Neural crest cell (in vitro differentiated cells): ENCODE data around the gene BBOF1. TPM values are rescaled to one million over a fixed set of nuclear protein-coding genes. Genes with fewer than 3 reads are reported as not detected.

ENCODE experiments used
- DNase-seq: peaks from one replicate; pipeline ENCODE4 v3.0.0; 2021; ENCODE audit warnings: low read depth, mixed read lengths, low spot score
- H3K27ac Mint-ChIP-seq: one replicate; pipeline ENCODE4 v1.8.0; 2021; ENCODE audit warnings: mild to moderate bottlenecking, mixed read lengths; ENCODE audit not compliant: unreplicated experiment
- H3K27me3 Mint-ChIP-seq: 2 replicates; pipeline ENCODE4 v1.8.0; 2021; ENCODE audit warnings: low read depth, mild to moderate bottlenecking, mixed read lengths
- H3K36me3 Mint-ChIP-seq: 2 replicates; pipeline ENCODE4 v1.8.0; 2021; ENCODE audit warnings: low read depth, mild to moderate bottlenecking, mixed read lengths
- H3K4me1 Mint-ChIP-seq: 2 replicates; pipeline ENCODE4 v1.8.0; 2021; ENCODE audit warnings: mixed read lengths
- H3K4me3 Mint-ChIP-seq: one replicate; pipeline ENCODE4 v1.8.0; 2021; ENCODE audit warnings: mild to moderate bottlenecking, mixed read lengths
- H3K9me3 Mint-ChIP-seq: 2 replicates; pipeline ENCODE4 v1.8.0; 2021; ENCODE audit warnings: mixed read lengths
- total RNA-seq: library from RNA; stranded (reverse); gene quantifications from 2 replicates; pipeline ENCODE4 v1.2.1, GENCODE V29; 2021
- TF ChIP-seq, protein P1 (sequence below): fragments of 200-600 bp; sonication (generic); conservative IDR thresholded peaks from 2 replicates; pipeline ENCODE4 v1.5.0; 2021; ENCODE audit warnings: antibody characterized with exemption, mild to moderate bottlenecking

BBOF1 gene
- total RNA-seq, 1 donor from 2014 or later: 2.7 TPM

GRCh38 chr14:74084277-74085046 lies 65.3 kb downstream of the BBOF1 start, which contains the start of the genes ALDH6A1 and LIN52:
ALDH6A1 (minus strand) TSS chr14:74084453; CDS start chr14:74084394, 59 bp downstream.
LIN52 (plus strand) TSS chr14:74084956; CDS start chr14:74084975, 19 bp downstream.
- TF ChIP-seq, protein P1, sequence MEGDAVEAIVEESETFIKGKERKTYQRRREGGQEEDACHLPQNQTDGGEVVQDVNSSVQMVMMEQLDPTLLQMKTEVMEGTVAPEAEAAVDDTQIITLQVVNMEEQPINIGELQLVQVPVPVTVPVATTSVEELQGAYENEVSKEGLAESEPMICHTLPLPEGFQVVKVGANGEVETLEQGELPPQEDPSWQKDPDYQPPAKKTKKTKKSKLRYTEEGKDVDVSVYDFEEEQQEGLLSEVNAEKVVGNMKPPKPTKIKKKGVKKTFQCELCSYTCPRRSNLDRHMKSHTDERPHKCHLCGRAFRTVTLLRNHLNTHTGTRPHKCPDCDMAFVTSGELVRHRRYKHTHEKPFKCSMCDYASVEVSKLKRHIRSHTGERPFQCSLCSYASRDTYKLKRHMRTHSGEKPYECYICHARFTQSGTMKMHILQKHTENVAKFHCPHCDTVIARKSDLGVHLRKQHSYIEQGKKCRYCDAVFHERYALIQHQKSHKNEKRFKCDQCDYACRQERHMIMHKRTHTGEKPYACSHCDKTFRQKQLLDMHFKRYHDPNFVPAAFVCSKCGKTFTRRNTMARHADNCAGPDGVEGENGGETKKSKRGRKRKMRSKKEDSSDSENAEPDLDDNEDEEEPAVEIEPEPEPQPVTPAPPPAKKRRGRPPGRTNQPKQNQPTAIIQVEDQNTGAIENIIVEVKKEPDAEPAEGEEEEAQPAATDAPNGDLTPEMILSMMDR: no peak
- H3K27ac Mint-ChIP-seq: peak within 1 kb of the TSS; percentile 100
- H3K36me3 Mint-ChIP-seq: no peaks in the 10 kb centered on the region
- no peaks in the 10 kb centered on the region for H3K27me3 Mint-ChIP-seq
- DNase-seq: peak; percentile 99
- H3K4me1 Mint-ChIP-seq: peaks cover 32% of the 10 kb centered on the region
- H3K9me3 Mint-ChIP-seq: no peaks in the 10 kb centered on the region
- peak within 1 kb of the TSS; percentile 99 for H3K4me3 Mint-ChIP-seq

DNA sequence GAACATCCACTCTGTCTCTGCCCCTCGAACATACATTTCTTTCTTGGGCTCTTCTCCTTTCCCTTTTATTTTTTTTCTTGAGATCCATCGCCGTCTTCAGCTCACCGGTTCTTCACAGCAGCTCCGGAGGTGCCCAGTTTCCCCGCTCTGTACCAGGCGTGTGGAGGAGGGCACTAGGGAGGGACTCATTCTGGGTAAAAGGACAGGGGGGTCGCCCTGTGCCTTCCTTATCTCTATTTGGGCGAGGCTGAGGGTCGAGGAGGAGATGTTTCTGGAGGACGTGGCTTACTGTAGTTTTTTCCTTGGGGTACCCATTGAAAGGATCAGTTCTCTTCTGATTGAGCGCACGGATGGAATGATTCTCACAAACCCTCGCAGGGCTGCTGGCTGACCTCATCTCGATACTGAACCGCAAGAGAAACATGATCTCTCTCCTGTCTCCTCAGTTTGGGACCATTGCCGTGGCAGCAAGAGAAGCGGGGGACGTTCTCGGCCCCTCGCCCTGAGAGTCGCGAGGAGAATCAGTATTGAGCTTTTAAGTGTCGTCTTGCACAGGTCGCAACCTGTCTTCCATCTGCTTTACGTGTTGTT lies 66.0 kb downstream of the BBOF1 start:
- Mint-ChIP-seq H3K27ac (peak overlapping the region; percentile 100), H3K36me3 (no peaks in the 10 kb centered on the region), H3K4me3 (peak overlapping the region; percentile 99), H3K9me3 (no peaks in the 10 kb centered on the region), H3K27me3 (no peaks in the 10 kb centered on the region), H3K4me1 (peaks cover 32% of the 10 kb centered on the region)
- DNase-seq: no peak
- TF ChIP-seq, protein P1: no peak

GRCh38 chr14:74085828-74086227 lies 66.7 kb downstream of the BBOF1 start:
- TF ChIP-seq, protein P1: no peak
- Mint-ChIP-seq H3K27ac (peak overlapping the region; percentile 63), H3K9me3 (no peaks in the 10 kb centered on the region), H3K36me3 (no peaks in the 10 kb centered on the region), H3K4me3 (peak overlapping the region; percentile 99), H3K27me3 (no peaks in the 10 kb centered on the region), H3K4me1 (peaks cover 32% of the 10 kb centered on the region)
- DNase-seq: no peak

DNA sequence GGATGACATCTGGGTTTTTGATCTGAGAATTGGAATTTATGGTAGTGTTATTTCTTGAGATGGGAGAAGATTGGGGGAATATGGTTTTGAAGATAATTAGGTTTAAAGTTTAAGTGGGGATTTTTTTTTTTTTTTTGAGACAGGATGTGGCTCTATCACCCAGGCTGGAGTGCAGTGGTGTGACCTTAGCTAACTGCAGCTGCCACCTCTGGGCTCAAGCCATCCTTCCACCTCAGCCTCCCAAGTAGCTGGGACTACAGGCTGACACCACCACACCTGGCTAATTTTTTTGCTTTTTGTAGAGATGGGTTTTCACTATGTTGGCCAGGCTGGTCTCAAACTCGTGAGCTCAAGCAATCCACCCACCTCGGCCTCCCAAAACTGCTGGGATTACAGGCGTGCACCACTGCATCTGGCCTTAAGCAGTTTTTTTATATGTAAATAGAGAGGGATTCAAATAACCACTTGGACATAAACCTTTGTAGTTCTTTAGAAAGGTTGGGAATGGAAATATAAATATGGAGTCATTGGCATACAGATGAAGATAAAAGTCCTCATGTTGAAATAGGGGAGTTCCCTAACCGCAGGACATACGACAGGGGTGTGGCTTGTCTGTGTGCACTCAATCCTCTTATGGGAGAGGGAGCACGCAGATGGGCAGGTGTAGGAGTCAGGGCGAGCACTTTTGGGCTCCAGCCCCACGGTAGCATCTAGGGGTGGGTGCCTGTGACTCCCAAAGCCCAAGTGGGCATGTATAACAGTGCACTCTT lies 70.3 kb downstream of the BBOF1 start:
- H3K27me3 Mint-ChIP-seq: no peaks in the 10 kb centered on the region
- DNase-seq: no peak
- H3K36me3 Mint-ChIP-seq: no peaks in the 10 kb centered on the region
- TF ChIP-seq, protein P1: no peak
- no peak overlapping the region for H3K4me3 Mint-ChIP-seq
- no peaks in the 10 kb centered on the region for H3K9me3 Mint-ChIP-seq
- H3K27ac Mint-ChIP-seq: no peak overlapping the region
- peaks cover 15% of the 10 kb centered on the region for H3K4me1 Mint-ChIP-seq

DNA sequence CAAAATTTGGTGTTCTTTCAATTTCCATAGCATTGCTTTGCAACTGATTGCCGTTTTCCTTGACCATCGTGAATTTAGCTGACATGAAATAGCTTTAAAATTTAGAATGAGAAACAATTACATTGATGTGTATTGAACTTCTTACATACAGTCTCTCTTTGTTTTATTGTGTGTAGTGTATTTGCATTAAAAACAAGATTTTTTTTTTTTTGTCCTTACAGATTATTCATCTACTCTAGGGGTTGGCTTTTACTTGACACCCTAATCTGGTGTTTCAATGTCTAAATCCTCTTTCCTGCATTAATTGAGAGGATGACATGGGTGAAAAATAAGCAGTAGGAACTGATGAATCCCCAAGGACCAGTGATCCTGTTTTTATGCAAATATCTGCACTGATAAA lies 86.2 kb downstream of the BBOF1 start:
- Mint-ChIP-seq H3K27ac (no peak overlapping the region), H3K36me3 (peaks cover 3% of the 10 kb centered on the region), H3K4me3 (no peak overlapping the region), H3K4me1 (no peaks in the 10 kb centered on the region), H3K9me3 (no peaks in the 10 kb centered on the region), H3K27me3 (no peaks in the 10 kb centered on the region)
- no peak for DNase-seq
- TF ChIP-seq, protein P1: no peak
